GM12891 (cell line): Measurements from ENCODE around the gene PABPN1L.

ENCODE experiments used
- DNase-seq: peaks from one replicate; pipeline ENCODE4 v3.0.0; 2011; ENCODE audit warnings: low spot score; ENCODE audit not compliant: insufficient read length
- FAIRE-seq: peaks from 2 replicates; lab custom pipeline; 2011; peaks lifted over from hg19 to GRCh38; lab: Jason Lieb, UNC
- PAX5 ChIP-seq: IDR thresholded peaks from 2 replicates; pipeline ENCODE4 v1.6.1; 2011; ENCODE audit warnings: low read length, moderate library complexity, mild to moderate bottlenecking; ENCODE audit not compliant: insufficient read depth, severe bottlenecking
- POLR2A ChIP-seq: IDR thresholded peaks from 2 replicates; pipeline ENCODE4 v1.6.1; 2011; ENCODE audit warnings: low read depth, low read length, control low read depth
- POLR2AphosphoS5 ChIP-seq: IDR thresholded peaks from 2 replicates; pipeline ENCODE4 v1.6.1; 2011; ENCODE audit warnings: low read depth, low read length, control low read depth
- POU2F2 ChIP-seq: IDR thresholded peaks from 2 replicates; pipeline ENCODE4 v1.6.1; 2011; ENCODE audit warnings: low read depth, mild to moderate bottlenecking, control low read depth, low read length, moderate library complexity
- SPI1 ChIP-seq: IDR thresholded peaks from 2 replicates; pipeline ENCODE4 v1.6.1; 2011; ENCODE audit warnings: low read depth, low read length, control low read depth
- TAF1 ChIP-seq: IDR thresholded peaks from 2 replicates; pipeline ENCODE4 v1.6.1; 2011; ENCODE audit warnings: low read depth, low read length, control low read depth

Gene PABPN1L

GRCh38 chr16:88870608-88871348 lies 4.3 kb upstream of the PABPN1L start:
- TF ChIP-seq POLR2A: no peak
- no peak for TF ChIP-seq SPI1
- no peak for TF ChIP-seq POU2F2
- peak; percentile 76 for FAIRE-seq
- DNase-seq: peak; percentile 74

GRCh38 chr16:88869673-88869980 lies 3.2 kb upstream of the PABPN1L start:
- TF ChIP-seq SPI1: no peak
- DNase-seq (no peak), FAIRE-seq (no peak)

DNA sequence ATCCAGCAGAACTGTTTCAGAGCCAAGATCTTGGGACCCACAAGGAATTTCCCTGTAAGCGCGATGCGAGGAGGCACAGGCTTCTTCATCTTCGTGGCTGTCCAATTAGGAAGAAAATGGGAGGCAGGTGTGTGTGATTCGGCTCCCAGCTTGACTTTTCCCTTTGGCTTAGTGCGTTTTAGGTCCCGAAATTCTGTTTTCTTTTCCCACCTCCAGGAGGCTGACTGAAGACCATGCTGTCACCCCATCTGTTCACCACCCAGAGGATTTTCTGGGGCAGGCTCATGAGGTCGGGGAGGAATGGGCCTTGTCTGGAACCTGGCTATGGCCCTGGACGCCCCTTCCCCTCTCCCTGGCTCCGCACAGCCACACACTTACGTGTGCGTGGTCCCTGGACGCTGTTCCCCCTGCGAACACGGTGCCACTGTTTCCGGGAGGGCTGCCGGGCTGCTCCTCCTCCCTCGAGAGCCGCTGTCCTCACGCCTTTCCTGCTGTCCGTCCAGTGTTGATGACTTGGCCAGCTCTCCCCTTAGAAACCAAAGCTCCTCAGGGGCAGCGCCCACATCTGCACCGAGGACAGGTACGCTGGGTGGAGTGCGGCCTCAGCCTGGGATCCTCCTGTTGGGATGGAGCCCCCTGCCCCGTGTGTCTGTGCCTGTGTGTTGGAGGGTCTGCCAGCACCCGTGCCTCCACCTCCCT lies 2.7 kb upstream of the PABPN1L start:
- no peak for DNase-seq
- no peak for FAIRE-seq
- no peak for TF ChIP-seq POU2F2
- no peak for TF ChIP-seq POLR2AphosphoS5
- no peak for TF ChIP-seq POLR2A
- no peak for TF ChIP-seq SPI1
- TF ChIP-seq PAX5: no peak
- TF ChIP-seq TAF1: no peak

GRCh38 chr16:88867581-88868246 lies 1.3 kb upstream of the PABPN1L start:
- DNase-seq: no peak
- no peak for FAIRE-seq
- no peak for TF ChIP-seq POLR2AphosphoS5
- no peak for TF ChIP-seq PAX5
- no peak for TF ChIP-seq SPI1
- no peak for TF ChIP-seq TAF1
- no peak for TF ChIP-seq POU2F2
- no peak for TF ChIP-seq POLR2A

- DNase-seq: no peak
- no peak for FAIRE-seq
- TF ChIP-seq POLR2A: no peak
- no peak for TF ChIP-seq TAF1
- TF ChIP-seq SPI1: no peak
- no peak for TF ChIP-seq PAX5
- no peak for TF ChIP-seq POU2F2
- TF ChIP-seq POLR2AphosphoS5: no peak
Observed at GRCh38 chr16:88865742-88866141, 718 bp downstream of the PABPN1L start.

- DNase-seq (no peak), FAIRE-seq (no peak)
- TF ChIP-seq POLR2A: no peak
- TF ChIP-seq SPI1: no peak
- TF ChIP-seq POLR2AphosphoS5: no peak
- TF ChIP-seq TAF1: no peak
- TF ChIP-seq PAX5: no peak
- no peak for TF ChIP-seq POU2F2
Observed at GRCh38 chr16:88865310-88865709, 1.1 kb downstream of the PABPN1L start.

DNA sequence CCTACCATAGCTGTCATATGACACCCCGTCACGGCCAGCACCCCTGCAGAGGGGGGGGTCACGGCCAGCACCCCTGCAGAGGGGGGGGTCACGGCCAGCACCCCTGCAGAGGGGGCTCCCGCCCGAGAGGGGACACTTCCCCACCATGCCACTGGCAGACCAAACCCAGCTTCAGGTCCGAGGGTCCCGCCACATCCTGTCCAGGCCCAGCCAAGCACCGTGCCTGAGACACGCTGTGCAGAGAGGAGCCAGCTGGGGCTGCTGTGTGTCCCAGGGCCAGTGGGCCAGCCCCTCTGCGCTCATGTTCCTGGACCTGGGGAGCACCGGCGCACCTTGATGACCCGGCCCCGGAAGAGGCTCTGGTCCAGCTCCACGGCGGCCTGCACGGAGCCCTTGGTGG lies 1.9 kb downstream of the PABPN1L start:
- FAIRE-seq (no peak), DNase-seq (no peak)
- TF ChIP-seq SPI1: no peak
- TF ChIP-seq PAX5: no peak
- no peak for TF ChIP-seq POU2F2
- TF ChIP-seq POLR2A: no peak
- TF ChIP-seq POLR2AphosphoS5: no peak
- no peak for TF ChIP-seq TAF1

- DNase-seq: no peak
- TF ChIP-seq POLR2AphosphoS5 (no peak), TAF1 (no peak), POU2F2 (no peak), POLR2A (no peak), SPI1 (no peak), PAX5 (no peak)
- no peak for FAIRE-seq
Observed at GRCh38 chr16:88864099-88864498, 2.4 kb downstream of the PABPN1L start.

DNA sequence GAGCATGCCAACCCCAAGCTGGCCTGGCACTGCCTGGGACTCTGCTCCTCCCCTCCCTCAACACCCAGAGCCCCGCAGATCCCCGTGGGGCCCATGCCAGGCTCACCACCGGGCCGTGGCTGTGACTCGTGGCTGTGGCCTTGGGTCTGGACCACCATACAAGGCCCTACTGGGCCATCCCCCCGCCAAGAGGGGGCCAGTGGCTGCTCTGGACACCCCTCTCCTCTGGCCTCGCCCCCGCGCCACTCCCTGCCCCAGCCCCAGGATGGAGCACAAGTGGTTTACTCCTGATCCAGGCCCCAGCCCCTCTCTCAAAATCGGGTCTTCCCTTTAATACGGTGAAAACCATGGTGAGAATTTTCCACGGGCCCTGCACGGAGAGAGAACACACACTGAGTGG lies 3.0 kb downstream of the PABPN1L start:
- no peak for DNase-seq
- no peak for TF ChIP-seq POLR2AphosphoS5
- FAIRE-seq: no peak

GRCh38 chr16:88862968-88863367 lies 3.5 kb downstream of the PABPN1L start:
- FAIRE-seq (no peak), DNase-seq (no peak)
- TF ChIP-seq TAF1: no peak
- no peak for TF ChIP-seq POLR2A
- TF ChIP-seq PAX5: no peak
- no peak for TF ChIP-seq POLR2AphosphoS5

DNA sequence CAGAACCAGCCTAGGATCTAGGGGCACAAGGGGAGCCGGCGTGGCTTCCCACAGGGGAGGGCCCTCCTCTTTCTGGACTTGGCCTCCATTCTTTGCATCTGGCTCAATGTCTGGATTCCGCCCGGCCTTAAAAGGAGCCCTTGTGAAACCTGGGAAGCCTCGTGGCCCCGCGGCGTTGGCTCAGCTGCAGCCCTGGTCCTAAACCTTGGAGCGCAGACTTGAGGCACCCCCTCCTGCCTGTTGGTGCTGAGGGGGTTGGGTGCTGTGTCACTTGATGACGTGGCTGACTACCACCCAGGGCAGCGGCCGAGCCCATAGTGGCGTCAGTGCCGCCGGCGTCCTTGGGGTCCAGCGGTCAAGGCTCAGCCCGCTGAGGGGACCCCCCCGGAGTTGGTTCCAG lies 5.1 kb downstream of the PABPN1L start:
- FAIRE-seq (no peak), DNase-seq (no peak)
- TF ChIP-seq SPI1: no peak
- no peak for TF ChIP-seq POU2F2
- no peak for TF ChIP-seq POLR2A
- TF ChIP-seq PAX5: no peak
- TF ChIP-seq POLR2AphosphoS5: no peak
- TF ChIP-seq TAF1: no peak
